Pancreas (tissue), 10 donors: Measurements from ENCODE around the gene DOCK1. TPM values are rescaled to one million over a fixed set of nuclear protein-coding genes. Genes with fewer than 3 reads are reported as not detected.

ENCODE experiments used
- ATAC-seq, 4 donors: fragments of 200-7000 bp; cut with Tn5 transposase; one replicate each; pipeline versions ENCODE4 v1.8.0 to v1.9.1; 2020; ENCODE audit warnings: mild to moderate bottlenecking in 4 of 4, moderate library complexity in 4 of 4
- DNase-seq, 6 donors: peaks; one replicate each; pipeline ENCODE4 v3.0.0-alpha.2; 2020
- FAIRE-seq: peaks from 2 replicates; lab custom pipeline; 2012; peaks lifted over from hg19 to GRCh38; lab: Jason Lieb, UNC
- H3K27ac ChIP-seq, 4 donors: fragments of 200-600 bp; sonication (generic); 1 replicate in 3 of 4; 2 replicates in 1 of 4; pipeline versions ENCODE4 v1.5.0 to v1.8.0; 2020
- H3K27me3 ChIP-seq, 4 donors: fragments of 200-600 bp; one replicate each; pipeline ENCODE4 v1.8.0; 2021
- H3K36me3 ChIP-seq, 3 donors: fragments of 200-600 bp; sonication (generic) in 1 of 3; one replicate each; pipeline versions ENCODE4 v1.5.0 to v1.8.0; 2020 to 2021
- H3K4me1 ChIP-seq, 3 donors: fragments of 200-600 bp; one replicate each; pipeline ENCODE4 v1.8.0; 2021
- H3K4me3 ChIP-seq, 4 donors: fragments of 200-600 bp; sonication (generic) in 2 of 4; one replicate each; pipeline versions ENCODE4 v1.5.0 to v1.8.0; 2020 to 2021
- H3K9me3 ChIP-seq, 4 donors: fragments of 200-600 bp; one replicate each; pipeline ENCODE4 v1.8.0; 2021
- CTCF ChIP-seq, 4 donors: fragments of 200-600 bp; sonication (generic) in 3 of 4; IDR thresholded peaks; one replicate each; pipeline versions ENCODE4 v1.5.0 to v1.8.0; 2021; ENCODE audit warnings: antibody characterized with exemption in 4 of 4
- WGBS, 2 donors: extraction: QIAGEN DNeasy Blood & Tissue Kit; methylation state at CpG; one replicate each; pipeline ENCODE4 v1.1.7; 2013; 5-methylcytosine and 5-hydroxymethylcytosine counted together
- intact Hi-C, 3 donors: fragments of 100-400 bp; cut with DNase I; formaldehyde crosslinking; loops; one replicate each; pipeline versions ENCODE4 v1.11.1 to v1.14.2; 2022
- polyA plus RNA-seq, 2 donors: library from polyadenylated mRNA; stranded (reverse); fragments of 200-250 nt; gene quantifications; one replicate each; pipeline ENCODE4 v1.2.3, GENCODE V29; 2013
- total RNA-seq, 6 donors: library from RNA; stranded (reverse); fragmentation: NEBNext Ultra II Directional in 4 of 6; extraction: Animal tissue kit (Norgen Biotek cat#: 25700) in 4 of 6; gene quantifications; one replicate each; pipeline versions ENCODE4 v1.2.1 to v1.2.4, GENCODE V29; 2021 to 2023
- donor health status: healthy with polysubstance abuse.
- donor health status: DM: no; HTN: no; CAD: no; lungs with moderate emphysema.
- donor health status: DM: no; HTN: no; CAD: no.
- donor health status: control.
- donor health status: control.
- donor health status: Bipolar disorder and iron deficiency.
- donor health status: DM: yes; HTN: yes; CAD: no.
- donor health status: DM: no; HTN: no; CAD: no.
- donor health status: DM: no; HTN: no; CAD: no.
- donor health status: DM: yes; HTN: yes; CAD: no.

The DOCK1 gene
- total and polyA plus RNA-seq, 8 donors: 12.1 to 38.6 (median 24.2) TPM

- FAIRE-seq (no peak), ATAC-seq (no peak), DNase-seq (no peak)
- Histone ChIP-seq H3K4me3 (no peak overlapping the region), H3K4me1 (peaks cover 0 to 1% (median 0%) of the 10 kb centered on the region in 3 donors), H3K36me3 (no peaks in the 10 kb centered on the region), H3K9me3 (no peaks in the 10 kb centered on the region), H3K27ac (no peak overlapping the region), H3K27me3 (no peaks in the 10 kb centered on the region)
- 98% methylated on average over 3 of the region's 3 CpGs for WGBS, 2 donors
- intact Hi-C loops: no loop called here
- TF ChIP-seq CTCF (IDR thresholded peaks at IDR 0.05): no peak
These were observed 378.3 kb downstream of the DOCK1 start for GRCh38 chr10:127283576-127283975.

GRCh38 chr10:127290850-127291249 is 385.6 kb downstream of the DOCK1 start:
- H3K27me3 ChIP-seq: no peaks in the 10 kb centered on the region
- no peak for TF ChIP-seq CTCF (IDR thresholded peaks at IDR 0.05)
- ATAC-seq (no peak), DNase-seq (no peak), FAIRE-seq (no peak)
- no peak overlapping the region for H3K4me3 ChIP-seq
- H3K27ac ChIP-seq: no peak overlapping the region
- H3K9me3 ChIP-seq: no peaks in the 10 kb centered on the region
- H3K36me3 ChIP-seq: no peaks in the 10 kb centered on the region
- 78 to 83% methylated on average over 4 of the region's 4 CpGs for whole genome bisulfite sequencing, 2 donors
- intact Hi-C loops: no loop called here
- H3K4me1 ChIP-seq: no peaks in the 10 kb centered on the region

GRCh38 chr10:127291329-127291728 is 386.1 kb downstream of the DOCK1 start:
- H3K27ac ChIP-seq: no peak overlapping the region
- FAIRE-seq (no peak), ATAC-seq (no peak), DNase-seq (no peak)
- H3K9me3 ChIP-seq: no peaks in the 10 kb centered on the region
- no peaks in the 10 kb centered on the region for H3K27me3 ChIP-seq
- WGBS, 2 donors: 93 to 95% methylated on average over 8 of the region's 8 CpGs
- no peak overlapping the region for H3K4me3 ChIP-seq
- intact Hi-C loops: no loop called here
- no peak for TF ChIP-seq CTCF (IDR thresholded peaks at IDR 0.05)
- no peaks in the 10 kb centered on the region for H3K36me3 ChIP-seq
- no peaks in the 10 kb centered on the region for H3K4me1 ChIP-seq

GRCh38 chr10:127292888-127293287 is 387.7 kb downstream of the DOCK1 start:
- no peaks in the 10 kb centered on the region for H3K36me3 ChIP-seq
- no peak for FAIRE-seq
- TF ChIP-seq CTCF (IDR thresholded peaks at IDR 0.05): no peak
- no peaks in the 10 kb centered on the region for H3K4me1 ChIP-seq
- no peak overlapping the region for H3K4me3 ChIP-seq
- no peak overlapping the region for H3K27ac ChIP-seq
- 95 to 96% methylated on average over 4 of the region's 4 CpGs for WGBS, 2 donors
- intact Hi-C loops: no loop called here
- no peak for ATAC-seq
- no peaks in the 10 kb centered on the region for H3K27me3 ChIP-seq
- no peaks in the 10 kb centered on the region for H3K9me3 ChIP-seq
- no peak for DNase-seq

GRCh38 chr10:127293640-127294039 is 388.4 kb downstream of the DOCK1 start:
- FAIRE-seq (no peak), ATAC-seq (no peak), DNase-seq (no peak)
- no peak overlapping the region for H3K27ac ChIP-seq
- 95 to 99% methylated on average over 8 of the region's 8 CpGs for WGBS, 2 donors
- H3K4me3 ChIP-seq: no peak overlapping the region
- no peaks in the 10 kb centered on the region for H3K27me3 ChIP-seq
- intact Hi-C loops: no loop called here
- H3K4me1 ChIP-seq: no peaks in the 10 kb centered on the region
- H3K36me3 ChIP-seq: no peaks in the 10 kb centered on the region
- H3K9me3 ChIP-seq: no peaks in the 10 kb centered on the region
- TF ChIP-seq CTCF (IDR thresholded peaks at IDR 0.05): no peak
